Gastrocnemius medialis (tissue), 4 donors: ENCODE measurements around the gene SEMA4C.

Source experiments
- POLR2A ChIP-seq, 2 donors: fragments of 450-650 bp; IDR thresholded peaks; one replicate each; pipeline ENCODE4 v1.6.1; 2017; ENCODE audit warnings: antibody characterized with exemption in 2 of 2, mild to moderate bottlenecking in 2 of 2, moderate library complexity in 2 of 2
- TF ChIP-seq, protein P1 (sequence below), 5 experiments: fragments of 450-650 bp in 3 of 5; fragments of 200-600 bp in 2 of 5; sonication (generic) in 2 of 5; IDR thresholded peaks in 4 of 5; conservative IDR thresholded peaks in 1 of 5; 1 replicate in 4 of 5; 2 replicates in 1 of 5; pipeline ENCODE4 v1.5.1; 2016 to 2019; ENCODE audit warnings: antibody characterized with exemption in 5 of 5, mild to moderate bottlenecking in 3 of 5, moderate library complexity in 3 of 5

- TF ChIP-seq, protein P1, sequence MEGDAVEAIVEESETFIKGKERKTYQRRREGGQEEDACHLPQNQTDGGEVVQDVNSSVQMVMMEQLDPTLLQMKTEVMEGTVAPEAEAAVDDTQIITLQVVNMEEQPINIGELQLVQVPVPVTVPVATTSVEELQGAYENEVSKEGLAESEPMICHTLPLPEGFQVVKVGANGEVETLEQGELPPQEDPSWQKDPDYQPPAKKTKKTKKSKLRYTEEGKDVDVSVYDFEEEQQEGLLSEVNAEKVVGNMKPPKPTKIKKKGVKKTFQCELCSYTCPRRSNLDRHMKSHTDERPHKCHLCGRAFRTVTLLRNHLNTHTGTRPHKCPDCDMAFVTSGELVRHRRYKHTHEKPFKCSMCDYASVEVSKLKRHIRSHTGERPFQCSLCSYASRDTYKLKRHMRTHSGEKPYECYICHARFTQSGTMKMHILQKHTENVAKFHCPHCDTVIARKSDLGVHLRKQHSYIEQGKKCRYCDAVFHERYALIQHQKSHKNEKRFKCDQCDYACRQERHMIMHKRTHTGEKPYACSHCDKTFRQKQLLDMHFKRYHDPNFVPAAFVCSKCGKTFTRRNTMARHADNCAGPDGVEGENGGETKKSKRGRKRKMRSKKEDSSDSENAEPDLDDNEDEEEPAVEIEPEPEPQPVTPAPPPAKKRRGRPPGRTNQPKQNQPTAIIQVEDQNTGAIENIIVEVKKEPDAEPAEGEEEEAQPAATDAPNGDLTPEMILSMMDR (IDR thresholded peaks at IDR 0.05 in 4 of 5, conservative IDR thresholded peaks at IDR 0.05 in 1 of 5), result no peak
- TF ChIP-seq POLR2A (IDR thresholded peaks at IDR 0.05), result no peak
Observed at GRCh38 chr2:96878171-96878570, 8.3 kb upstream of the SEMA4C start.
